GM18870 (cell line): ENCODE results near the gene IL2RA.
"Not testable (repeated sequence)": the region's sequence is repeated elsewhere in the genome, so short reads cannot be mapped to it uniquely, and the experiment has no call there.

Source experiments
- ATAC-seq: cut with Tn5 transposase; IDR thresholded peaks from one replicate; pipeline ENCODE4 v1.9.1; 2021; ENCODE audit warnings: moderate library complexity; ENCODE audit not compliant: unreplicated experiment

Gene IL2RA

GRCh38 chr10:5963591-5963990, 98.6 kb downstream of the IL2RA start:
- ATAC-seq, result no peak

- no peak for ATAC-seq
These were observed 99.1 kb downstream of the IL2RA start for GRCh38 chr10:5963071-5963470.

- ATAC-seq, result not testable (repeated sequence)
These were observed 99.7 kb downstream of the IL2RA start for GRCh38 chr10:5962358-5962940.

GRCh38 chr10:5961405-5962100, 100.6 kb downstream of the IL2RA start:
- no peak for ATAC-seq

GRCh38 chr10:5960973-5961275, 101.2 kb downstream of the IL2RA start:
- not testable (repeated sequence) for ATAC-seq
